ENCODE measurements around the gene MVK.
"Not testable (repeated sequence)": the region's sequence is repeated elsewhere in the genome, so short reads cannot be mapped to it uniquely, and the experiment has no call there.

Gene MVK

GRCh38 chr12:109592195-109592904 is 18.8 kb downstream of the MVK start:
- DNase-seq, result no peak

GRCh38 chr12:109592905-109593272 is 19.3 kb downstream of the MVK start:
- DNase-seq, result no peak

DNA sequence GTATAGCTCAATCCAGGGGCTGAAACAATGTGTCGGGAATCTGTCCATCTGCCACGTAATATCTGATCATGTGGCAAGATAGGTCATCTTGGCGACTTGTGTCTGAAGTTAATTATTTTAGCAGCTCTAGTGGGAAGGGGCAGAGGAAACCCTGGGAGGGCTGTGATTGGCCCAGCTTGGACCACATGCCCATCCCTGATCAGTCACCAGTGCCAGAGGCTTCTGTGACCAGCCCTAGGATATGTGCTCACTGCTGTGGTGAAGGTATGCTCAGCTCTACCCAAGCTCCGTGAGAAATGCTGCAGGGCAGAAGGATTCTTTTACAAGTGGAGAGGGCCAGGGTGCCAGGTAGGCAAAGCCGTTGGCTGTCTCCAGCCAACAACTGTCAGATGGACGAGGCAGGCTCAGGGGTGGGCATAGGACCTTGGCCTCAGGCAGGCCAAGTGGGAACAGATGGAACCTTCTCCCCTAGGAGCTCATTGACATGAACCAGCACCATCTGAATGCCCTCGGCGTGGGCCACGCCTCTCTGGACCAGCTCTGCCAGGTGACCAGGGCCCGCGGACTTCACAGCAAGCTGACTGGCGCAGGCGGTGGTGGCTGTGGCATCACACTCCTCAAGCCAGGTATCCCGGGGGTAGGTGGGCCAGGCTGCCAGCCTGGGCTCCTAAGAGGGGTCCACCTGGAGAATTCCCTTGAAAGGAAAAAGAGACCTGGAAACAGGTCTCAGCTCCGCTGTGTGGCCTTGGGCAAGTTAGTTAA is 21.1 kb downstream of the MVK start:
- no peak for DNase-seq

DNA sequence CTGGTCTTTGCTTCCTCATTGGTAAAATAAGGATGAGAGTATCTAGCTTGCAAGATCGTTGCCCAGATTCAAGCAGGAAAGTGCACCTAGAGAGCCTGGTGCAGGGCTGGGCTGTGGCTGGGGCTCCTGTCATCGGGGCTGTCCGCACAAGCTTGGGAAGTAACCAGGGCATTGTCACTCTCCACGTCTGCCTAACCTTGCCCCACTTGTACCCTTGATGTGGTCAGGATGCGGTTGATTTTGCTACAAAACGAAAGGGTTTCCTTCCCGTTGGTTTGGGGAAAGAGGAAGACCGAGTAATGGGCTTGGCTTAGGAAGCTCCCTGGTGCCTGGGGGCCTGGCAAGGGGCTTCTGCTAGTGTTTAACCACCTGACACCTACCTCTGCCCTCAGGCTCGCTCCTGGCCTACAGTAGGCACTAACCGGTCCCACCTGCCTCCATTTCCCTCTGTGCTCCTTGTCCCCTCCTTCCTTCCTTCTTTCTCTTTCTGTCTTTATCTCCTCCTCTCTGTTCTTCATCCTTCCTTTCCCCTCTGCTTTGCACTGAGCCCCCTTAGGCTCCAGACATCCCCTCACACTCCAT is 21.8 kb downstream of the MVK start:
- no peak for DNase-seq

DNA sequence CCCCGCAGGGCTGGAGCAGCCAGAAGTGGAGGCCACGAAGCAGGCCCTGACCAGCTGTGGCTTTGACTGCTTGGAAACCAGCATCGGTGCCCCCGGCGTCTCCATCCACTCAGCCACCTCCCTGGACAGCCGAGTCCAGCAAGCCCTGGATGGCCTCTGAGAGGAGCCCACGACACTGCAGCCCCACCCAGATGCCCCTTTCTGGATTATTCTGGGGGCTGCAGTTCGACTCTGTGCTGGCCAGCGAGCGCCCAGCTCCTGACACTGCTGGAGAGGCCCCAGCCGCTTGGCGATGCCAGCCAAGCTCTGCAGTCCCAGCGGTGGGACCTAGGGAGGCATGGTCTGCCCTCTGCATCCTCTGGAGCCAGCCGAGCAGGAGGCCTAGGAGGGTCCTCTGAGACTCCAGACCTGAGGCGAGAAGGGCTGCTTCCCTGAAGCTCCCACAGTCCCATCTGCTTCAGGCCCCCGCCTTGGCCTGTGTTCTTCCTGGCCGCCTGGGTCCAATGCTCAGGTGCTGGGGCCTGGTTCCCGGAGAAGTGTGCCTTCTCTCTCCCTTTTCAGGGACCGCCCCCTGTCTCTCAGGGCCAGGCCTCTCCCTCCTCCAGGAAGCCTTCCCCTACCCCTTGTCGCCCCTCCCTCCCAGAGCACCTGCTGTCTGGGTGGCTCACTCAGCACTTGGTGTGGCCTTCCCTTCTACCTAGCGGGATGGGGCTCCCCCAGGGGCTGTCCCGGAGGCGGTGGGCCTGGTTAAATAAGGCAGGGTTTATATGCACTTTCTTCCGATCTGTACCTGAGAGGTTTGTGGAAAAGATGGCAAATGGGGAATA is 23.0 kb downstream of the MVK start:
- no peak for DNase-seq

GRCh38 chr12:109597414-109597794 is 23.8 kb downstream of the MVK start:
- DNase-seq, result no peak

DNA sequence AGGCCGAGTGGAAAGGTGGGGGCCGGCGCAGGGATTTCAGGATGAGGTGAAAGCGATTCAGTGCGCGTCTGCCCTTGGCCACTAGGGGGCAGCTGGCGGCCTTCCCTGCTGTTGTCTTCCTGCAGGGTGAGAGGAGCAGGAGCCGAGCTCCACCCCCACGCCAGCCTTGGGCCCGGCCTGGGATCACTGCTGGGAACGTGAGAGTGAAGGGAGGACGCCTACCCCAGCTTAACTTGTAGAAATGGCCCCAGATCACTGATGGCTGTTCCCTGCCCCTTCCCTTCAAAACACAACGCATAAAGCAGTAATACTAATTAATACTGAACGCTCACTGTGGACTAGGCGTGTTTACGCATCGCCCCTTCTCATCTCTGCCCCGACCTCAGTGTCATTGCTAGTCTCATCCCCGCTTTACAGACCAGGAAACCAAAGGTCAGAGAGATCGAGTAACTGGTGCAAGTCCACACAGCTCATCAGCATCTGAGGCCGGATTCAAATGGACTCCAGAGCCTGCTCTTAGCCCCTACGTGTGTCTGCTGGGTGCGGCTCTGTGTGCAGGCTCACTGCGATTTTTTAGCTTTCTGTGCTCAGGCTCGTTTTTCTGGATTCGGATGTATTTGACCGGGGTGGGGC is 24.3 kb downstream of the MVK start:
- DNase-seq, result peak; percentile 19

DNA sequence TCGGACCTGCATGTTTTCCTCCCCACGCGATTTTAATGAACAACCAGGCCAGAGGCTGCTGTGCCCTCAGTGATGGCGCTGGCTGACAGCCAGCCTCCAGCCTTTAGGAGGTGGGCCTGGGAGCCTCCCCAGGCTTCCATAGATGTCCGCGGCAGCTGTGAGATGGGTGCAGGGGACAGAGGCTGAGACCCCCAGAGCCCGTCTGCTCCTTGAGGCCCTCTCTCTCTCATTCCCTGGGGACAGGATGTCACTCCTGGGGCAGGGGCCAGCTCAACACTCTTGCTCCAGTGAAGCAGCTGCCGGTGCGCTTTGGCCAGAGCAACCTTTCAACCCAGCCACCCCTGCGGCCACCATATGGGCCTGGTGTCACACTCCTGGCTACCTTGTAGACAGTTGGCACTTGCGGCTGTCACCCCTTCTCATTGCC is 24.8 kb downstream of the MVK start:
- DNase-seq, result no peak

DNA sequence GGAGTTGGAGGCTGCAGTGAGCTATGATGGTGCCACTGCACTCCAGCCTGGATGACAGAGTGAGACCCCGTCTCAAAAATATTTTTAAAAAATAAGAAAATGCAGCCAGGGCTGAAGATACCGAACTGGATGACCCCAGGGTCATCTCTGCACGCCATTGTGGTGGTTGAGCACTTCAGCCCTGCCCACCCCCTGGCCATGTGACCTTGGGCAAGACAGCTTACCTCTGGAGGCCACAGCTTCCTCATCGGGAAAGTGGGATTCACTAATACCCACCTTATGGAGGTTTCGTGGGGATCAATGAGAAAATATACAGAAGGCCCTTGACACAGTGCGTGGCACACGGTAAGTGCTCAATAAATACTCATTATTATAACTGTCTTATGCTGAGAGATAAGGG is 25.5 kb downstream of the MVK start:
- no peak for DNase-seq

DNA sequence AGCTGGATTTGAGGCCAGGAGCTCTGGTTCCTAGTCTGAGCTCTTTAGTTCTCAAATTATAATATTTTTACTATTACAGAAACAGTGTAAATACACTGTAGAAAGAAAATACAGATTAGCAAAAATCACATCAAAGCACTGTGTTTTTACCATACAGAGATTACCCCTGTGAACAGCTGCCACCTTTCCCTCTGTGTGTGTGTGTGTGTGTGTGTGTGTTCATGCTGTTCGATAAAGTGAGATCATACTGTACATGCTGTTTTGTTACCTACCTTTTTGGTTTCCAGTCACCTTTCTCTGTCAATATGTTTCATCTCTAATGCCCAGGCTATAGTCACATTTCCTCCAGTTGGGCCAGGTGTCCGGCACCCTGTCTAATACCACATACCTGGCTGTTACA is 26.9 kb downstream of the MVK start:
- no peak for DNase-seq

GRCh38 chr12:109600995-109601394 is 27.4 kb downstream of the MVK start:
- DNase-seq, result no peak

DNA sequence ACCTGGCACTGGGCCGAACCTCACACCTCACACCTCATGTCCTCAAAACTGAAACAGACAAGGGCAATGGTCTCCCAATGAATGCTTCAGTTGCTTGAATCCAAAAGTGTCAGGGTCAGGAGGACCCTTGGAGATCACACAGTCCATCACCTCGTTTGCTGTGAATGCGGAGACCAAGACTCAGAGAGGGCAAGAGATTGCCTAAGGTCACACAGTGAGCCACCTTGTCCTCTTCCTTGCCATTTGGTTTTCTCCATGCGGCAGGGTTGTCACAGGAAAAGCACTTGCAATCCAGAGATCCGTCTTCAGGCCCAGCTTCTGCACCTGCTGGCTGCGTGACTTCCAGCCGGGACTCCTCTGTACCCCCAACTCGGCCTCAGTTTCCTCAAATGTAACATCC is 28.0 kb downstream of the MVK start:
- DNase-seq, result no peak

- not testable (repeated sequence) for DNase-seq
These were observed 28.5 kb downstream of the MVK start for GRCh38 chr12:109602132-109602531.

DNA sequence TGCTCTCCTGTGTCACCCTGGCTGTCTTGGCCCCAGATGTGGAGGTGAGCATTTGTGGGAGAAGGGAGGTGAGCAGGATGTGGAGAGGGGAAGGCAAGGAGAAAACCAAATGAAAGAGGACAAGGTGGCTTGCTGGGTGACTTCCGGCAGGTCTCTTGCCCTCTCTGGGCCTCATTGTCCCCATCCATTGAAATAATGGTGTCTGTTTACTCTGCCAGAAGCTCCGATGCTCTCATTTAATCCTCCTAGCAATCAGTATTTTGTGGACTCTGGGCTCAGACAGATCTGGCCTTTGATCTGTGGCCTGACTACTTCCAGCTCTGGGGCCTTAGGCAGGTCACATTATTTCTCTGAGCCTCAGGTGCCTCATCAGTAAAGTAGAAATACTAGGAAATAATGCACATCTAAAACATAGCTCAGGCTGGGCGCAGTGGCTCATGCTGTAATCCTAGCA is 30.6 kb downstream of the MVK start:
- DNase-seq, result no peak

GRCh38 chr12:109605016-109605415 is 31.4 kb downstream of the MVK start:
- no peak for DNase-seq

GRCh38 chr12:109605599-109606228 is 32.1 kb downstream of the MVK start:
- DNase-seq, result no peak

- peak; percentile 23 for DNase-seq
These were observed 32.9 kb downstream of the MVK start for GRCh38 chr12:109606320-109607028.

DNA sequence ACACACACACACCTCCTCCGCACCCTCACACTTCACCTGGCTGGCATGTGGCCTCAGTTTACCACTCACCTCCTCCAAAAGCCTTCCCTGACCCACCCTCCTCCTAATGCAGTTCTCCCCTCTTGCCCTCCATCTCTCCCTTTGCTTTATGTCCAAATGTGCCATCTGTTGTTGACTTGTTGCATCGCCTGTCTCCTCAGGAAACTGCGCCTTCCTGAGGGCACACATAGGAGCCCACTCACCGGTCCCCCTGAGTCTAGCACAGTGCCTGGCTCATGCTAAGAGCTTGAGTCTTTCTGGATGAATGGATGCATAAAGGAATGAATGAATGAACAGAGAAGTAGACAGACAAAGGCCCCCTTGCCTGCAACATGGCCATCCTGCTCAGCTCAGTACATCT is 34.0 kb downstream of the MVK start:
- DNase-seq, result no peak

DNA sequence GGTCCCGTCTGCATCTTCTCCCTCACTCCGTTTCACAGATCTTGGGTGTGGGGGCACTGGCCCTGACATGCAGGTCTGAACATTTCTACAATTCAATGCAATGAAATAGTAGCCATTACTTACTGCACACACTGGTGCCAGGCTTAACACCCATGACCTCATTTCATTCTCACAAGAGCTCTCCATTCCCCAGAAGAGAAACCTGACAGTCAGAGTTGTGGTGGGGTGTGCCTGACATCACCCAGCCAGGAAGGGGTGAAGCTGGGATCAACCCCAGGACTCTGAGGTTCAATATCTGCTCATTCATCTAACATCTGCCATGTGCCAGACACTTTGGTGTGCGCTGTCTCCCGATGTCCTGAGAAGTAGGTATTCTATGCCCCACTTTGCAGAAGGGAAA is 34.7 kb downstream of the MVK start:
- DNase-seq, result no peak

DNA sequence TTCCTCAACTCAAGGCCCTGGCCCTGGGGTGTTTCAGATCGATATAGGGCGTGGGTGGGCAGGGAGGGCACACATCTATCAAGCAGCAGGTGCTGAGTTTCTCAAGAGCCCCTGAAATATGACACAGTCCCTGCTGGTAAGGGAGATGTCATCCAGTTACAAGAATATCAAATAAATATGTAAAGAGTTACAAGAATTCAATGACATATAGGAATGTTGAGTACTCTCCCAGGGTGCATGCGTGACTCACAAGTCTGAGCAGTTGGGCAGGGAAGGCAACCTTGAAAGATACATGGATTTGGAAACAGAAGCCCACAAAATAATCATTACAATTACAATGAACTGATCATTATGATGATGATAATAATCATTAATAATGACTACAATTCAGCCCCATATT is 35.2 kb downstream of the MVK start:
- no peak for DNase-seq

DNA sequence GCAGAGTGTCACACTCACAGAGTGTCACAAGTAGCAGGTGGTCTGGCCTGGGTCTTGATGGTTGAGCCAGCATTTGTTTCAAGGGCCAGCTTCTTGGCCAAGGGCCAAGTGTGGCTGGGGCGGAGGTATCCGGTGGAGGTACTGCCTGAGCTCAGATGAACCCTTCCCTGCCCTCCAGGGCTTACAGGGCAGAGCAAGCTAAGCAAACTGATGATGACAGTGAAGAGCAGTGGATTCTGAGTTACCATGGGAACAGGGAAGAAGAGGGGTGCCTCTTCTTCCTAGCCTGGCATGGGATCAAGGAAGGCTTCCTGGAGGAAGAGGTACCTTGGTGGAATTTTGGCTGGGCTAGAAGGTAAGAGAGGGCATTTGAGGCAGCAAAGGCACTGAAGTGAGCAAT is 35.7 kb downstream of the MVK start:
- DNase-seq, result no peak

DNA sequence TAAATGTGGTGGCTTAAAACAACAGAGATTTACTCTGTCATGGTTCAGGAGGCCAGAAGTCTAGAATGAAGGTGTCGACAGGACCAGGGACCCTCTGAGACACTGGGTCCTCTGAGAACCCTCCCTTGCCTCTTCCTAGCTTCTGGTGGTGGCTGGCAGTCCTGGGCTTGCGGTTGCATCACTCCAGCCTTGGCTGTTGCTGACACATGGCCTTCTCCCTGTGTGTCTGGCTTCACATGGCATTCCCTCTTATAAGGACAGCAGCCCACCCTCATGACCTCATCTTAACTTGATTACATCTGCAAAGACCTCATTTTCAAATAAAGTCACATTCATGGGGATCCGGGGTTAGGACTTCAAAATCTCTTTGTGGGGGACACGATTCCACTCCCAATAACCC is 36.9 kb downstream of the MVK start:
- no peak for DNase-seq
